ENCODE measurements around the gene NME7. TPM values are rescaled to one million over a fixed set of nuclear protein-coding genes. Genes with fewer than 3 reads are reported as not detected.

Gene NME7
- total RNA-seq, 2 experiments from 2014 or later = 7.1 to 8.5 TPM

DNA sequence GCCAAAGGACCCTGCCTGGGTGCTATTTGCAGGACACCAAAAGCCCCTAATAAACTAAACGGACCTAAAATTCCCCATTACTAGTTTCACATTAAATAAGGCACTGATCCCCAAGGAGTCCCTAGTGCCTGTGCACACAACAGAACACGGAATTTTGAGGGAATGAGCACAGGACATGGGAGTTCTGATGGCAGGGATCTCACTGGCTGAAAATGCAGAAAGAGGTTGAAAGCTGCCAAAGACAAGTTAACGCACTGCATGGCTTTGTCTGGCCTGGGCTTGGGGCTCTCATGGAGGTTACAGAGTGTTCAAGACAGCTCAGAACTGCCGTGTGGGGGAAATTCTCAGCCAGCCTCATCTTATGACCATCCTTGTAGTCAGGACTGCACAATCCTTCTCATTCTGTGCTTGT is 276.7 kb downstream of the NME7 start:
- Mint-ChIP-seq H3K4me1 (ENCODE audit: low read depth) (peaks cover 9% of the 10 kb centered on the region), H3K36me3 (ENCODE audit: low read depth) (no peaks in the 10 kb centered on the region), H3K27ac (no peak overlapping the region), H3K9me3 (peaks cover 2% of the 10 kb centered on the region), H3K27me3 (ENCODE audit: low read depth) (no peaks in the 10 kb centered on the region), H3K4me3 (no peak overlapping the region)
- intact Hi-C loops (cut with micrococcal nuclease) = no loop called here
- CTCF ChIA-PET = no interaction called here
- no peak for DNase-seq

DNA sequence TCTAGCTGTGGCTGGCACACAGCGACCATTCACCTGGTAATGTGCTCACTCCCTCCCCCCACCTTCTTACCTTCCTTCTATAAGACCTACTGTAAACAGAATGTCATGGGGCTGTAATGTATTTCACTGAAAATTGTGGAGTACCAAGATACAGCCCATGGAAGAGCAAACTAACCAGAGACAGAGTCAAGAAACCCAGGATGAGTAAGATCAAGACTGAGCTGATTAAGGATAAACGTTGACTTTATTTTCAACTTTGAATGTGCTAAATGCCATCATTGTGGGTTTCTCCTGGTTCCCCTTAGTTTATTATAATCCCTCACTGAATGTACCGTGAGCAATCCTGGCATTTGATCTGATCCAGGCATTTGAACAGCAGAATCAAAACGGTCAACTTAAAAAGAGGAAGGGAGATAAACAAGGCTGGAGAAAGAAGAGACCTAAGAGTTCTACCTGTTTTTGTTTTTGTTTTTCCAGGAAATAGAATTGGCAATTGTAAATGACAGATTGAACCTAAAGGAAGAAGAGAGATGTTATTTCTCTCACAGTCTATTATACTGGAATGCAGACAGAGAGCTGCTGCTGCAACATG is 277.2 kb downstream of the NME7 start:
- Mint-ChIP-seq H3K36me3 (ENCODE audit: low read depth) (no peaks in the 10 kb centered on the region), H3K27me3 (ENCODE audit: low read depth) (no peaks in the 10 kb centered on the region), H3K27ac (no peak overlapping the region), H3K4me3 (no peak overlapping the region), H3K9me3 (no peaks in the 10 kb centered on the region), H3K4me1 (ENCODE audit: low read depth) (peaks cover 9% of the 10 kb centered on the region)
- DNase-seq = no peak
- intact Hi-C loops (cut with micrococcal nuclease) = no loop called here
- CTCF ChIA-PET = no interaction called here

DNA sequence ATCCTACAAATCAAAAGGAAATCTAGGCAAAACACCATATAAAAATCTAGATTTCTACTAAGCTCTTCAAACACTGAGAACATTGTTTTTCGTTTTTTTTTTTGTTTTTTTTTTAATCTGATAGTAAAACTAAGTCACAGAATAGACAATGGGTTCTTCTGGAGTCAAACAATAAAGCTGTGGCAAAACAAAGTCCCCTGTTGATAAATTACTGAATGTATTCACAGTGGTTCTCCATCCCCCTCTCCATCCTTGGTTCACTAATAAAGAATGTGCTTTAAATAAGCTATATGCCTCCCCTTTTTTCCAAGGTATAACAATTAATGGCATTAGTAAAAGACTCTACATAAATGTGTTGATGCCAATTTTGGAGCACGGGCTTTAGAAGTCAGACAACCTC is 277.8 kb downstream of the NME7 start:
- intact Hi-C loops (cut with micrococcal nuclease) = no loop called here
- no peak overlapping the region for H3K27ac Mint-ChIP-seq
- H3K4me1 Mint-ChIP-seq (ENCODE audit: low read depth) = peaks cover 9% of the 10 kb centered on the region
- no peak for DNase-seq
- no peaks in the 10 kb centered on the region for H3K36me3 Mint-ChIP-seq (ENCODE audit: low read depth)
- no peaks in the 10 kb centered on the region for H3K27me3 Mint-ChIP-seq (ENCODE audit: low read depth)
- H3K9me3 Mint-ChIP-seq = no peaks in the 10 kb centered on the region
- CTCF ChIA-PET = no interaction called here
- no peak overlapping the region for H3K4me3 Mint-ChIP-seq

DNA sequence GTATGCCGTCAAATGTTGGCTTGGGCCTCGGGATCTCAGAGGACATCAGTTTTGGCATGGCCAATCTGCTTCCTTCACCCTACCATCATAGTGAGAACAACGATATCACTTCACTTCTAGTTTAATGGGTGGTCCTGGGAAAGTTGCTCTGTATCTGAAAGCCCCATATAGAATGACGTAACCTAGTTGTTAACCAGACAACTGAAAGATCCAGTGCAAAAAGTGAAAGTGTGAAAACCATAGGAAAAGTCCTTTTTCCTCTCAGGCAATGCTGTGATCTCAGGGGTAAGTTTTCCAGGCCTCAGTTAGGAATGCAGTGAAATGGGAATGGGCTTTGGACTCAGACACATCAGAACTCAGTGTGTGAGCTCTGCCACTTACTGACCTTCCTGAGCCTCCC is 279.7 kb downstream of the NME7 start:
- no peaks in the 10 kb centered on the region for H3K27me3 Mint-ChIP-seq (ENCODE audit: low read depth)
- CTCF ChIA-PET = interaction anchor here (0.5 kb wide), 1 partner anchor 49 kb away, joined by 3 read pairs; no protein-coding TSS in a partner anchor
- intact Hi-C loops (cut with micrococcal nuclease) = no loop called here

DNA sequence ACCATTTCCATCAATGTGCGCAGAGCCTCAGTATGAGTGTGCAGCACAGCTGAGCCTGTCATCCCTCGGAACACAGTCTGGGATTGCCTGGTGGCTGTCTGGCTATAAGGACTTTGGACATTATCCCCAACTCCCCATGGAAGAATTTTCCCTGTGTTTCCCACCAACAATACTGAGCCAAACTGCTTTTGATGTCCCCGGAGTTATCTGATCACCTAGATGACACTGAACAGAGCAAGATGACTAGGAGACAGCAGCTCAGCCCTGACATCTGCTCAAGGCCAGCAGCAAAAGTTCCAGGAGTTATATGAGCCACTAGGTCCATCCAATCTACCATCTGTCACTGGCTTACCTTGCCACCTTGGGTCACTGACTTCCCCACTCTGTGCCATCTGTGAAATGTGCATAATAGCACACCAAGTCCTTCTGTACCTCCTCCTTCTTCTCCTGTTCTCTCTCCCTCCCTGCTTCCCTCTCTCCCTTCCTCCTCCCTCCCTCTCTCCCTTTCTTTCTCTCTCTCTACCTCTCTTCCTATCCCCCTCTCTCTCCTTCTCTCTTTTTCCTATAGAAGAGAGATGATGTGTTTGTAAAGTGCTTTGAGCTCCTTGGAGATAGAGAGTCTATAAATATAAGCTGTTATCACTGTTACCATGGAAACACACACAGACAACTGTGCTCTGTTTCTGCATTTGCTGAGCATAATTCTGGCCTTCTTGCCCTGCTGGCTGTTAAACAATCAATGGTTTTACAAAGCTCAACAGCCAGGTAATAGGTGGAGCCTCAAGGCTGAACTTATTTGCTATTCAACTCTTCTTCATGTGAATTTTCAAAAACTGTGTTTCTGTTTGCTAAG is 280.8 kb downstream of the NME7 start:
- DNase-seq = no peak

More for the DNA sequence above, 279.7 kb downstream of the NME7 start:
- Mint-ChIP-seq H3K4me1 (ENCODE audit: low read depth) (peaks cover 9% of the 10 kb centered on the region), H3K4me3 (no peak overlapping the region), H3K36me3 (ENCODE audit: low read depth) (no peaks in the 10 kb centered on the region), H3K9me3 (no peaks in the 10 kb centered on the region), H3K27ac (no peak overlapping the region)
- no peak for DNase-seq

DNA sequence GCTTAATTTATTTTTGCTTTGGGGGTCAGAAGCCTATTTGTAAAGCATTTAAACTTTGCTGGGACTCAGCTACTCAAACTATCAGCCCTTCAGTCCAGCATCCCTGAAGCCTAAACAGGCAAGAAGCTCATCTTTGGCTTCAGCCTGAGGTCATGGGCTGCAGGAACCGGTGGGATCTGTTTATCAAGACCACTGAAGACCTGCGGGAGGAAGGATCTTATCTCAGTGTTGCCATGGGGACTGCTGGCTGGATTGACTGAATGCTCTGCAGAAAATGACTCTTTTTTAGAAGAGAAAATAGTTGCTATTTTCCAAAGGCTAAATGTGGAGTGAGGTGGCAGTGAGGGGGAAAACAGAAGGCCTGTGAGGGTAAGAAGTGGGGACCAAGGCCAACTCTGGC is 281.7 kb downstream of the NME7 start:
- intact Hi-C loops (cut with micrococcal nuclease) = no loop called here
- no peak overlapping the region for H3K27ac Mint-ChIP-seq
- CTCF ChIA-PET = interaction anchor here (0.5 kb wide), 1 partner anchor 228 kb away, joined by 3 read pairs; no protein-coding TSS in a partner anchor

More for the DNA sequence above, 280.8 kb downstream of the NME7 start:
- Mint-ChIP-seq H3K36me3 (ENCODE audit: low read depth) (no peaks in the 10 kb centered on the region), H3K4me1 (ENCODE audit: low read depth) (peaks cover 9% of the 10 kb centered on the region), H3K27ac (no peak overlapping the region), H3K9me3 (no peaks in the 10 kb centered on the region), H3K4me3 (no peak overlapping the region), H3K27me3 (ENCODE audit: low read depth) (no peaks in the 10 kb centered on the region)
- intact Hi-C loops (cut with micrococcal nuclease) = no loop called here
- CTCF ChIA-PET = no interaction called here

More for the DNA sequence above, 281.7 kb downstream of the NME7 start:
- no peaks in the 10 kb centered on the region for H3K9me3 Mint-ChIP-seq
- H3K4me3 Mint-ChIP-seq = no peak overlapping the region
- no peak for DNase-seq
- no peaks in the 10 kb centered on the region for H3K36me3 Mint-ChIP-seq (ENCODE audit: low read depth)
- no peaks in the 10 kb centered on the region for H3K27me3 Mint-ChIP-seq (ENCODE audit: low read depth)
- peaks cover 9% of the 10 kb centered on the region for H3K4me1 Mint-ChIP-seq (ENCODE audit: low read depth)

Other genes starting within 250 kb of the NME7 start
- 1 to 10 TPM; 5.6 to 6.0 TPM for gene BLZF1, start 398 bp upstream of the NME7 start, total RNA-seq
- under 1 TPM in 1 of 2 experiments, not detected in 1; 0.17 TPM for gene CCDC181, start 59.7 kb upstream of the NME7 start, total RNA-seq
- gene SLC19A2, start 118.1 kb upstream of the NME7 start, total RNA-seq = 1 to 10 TPM; 3.2 to 3.6 TPM
- gene F5, start 218.7 kb upstream of the NME7 start, total RNA-seq = 10 to 100 TPM; 58.6 to 59.1 TPM